SIG-M5 treated with dmso at 0.1 percent for 504 hours (cell line): Measurements from ENCODE around the gene HLA-F.

ENCODE experiments used
- DNase-seq: peaks from one replicate; lab custom pipeline; 2025; ENCODE audit not compliant: unreplicated experiment; lab: John Stamatoyannopoulos, UW

The HLA-F gene

GRCh38 chr6:29742127-29742526 is 18.9 kb downstream of the HLA-F start:
- no peak for DNase-seq

GRCh38 chr6:29743025-29743424 is 19.8 kb downstream of the HLA-F start:
- DNase-seq, result no peak

- DNase-seq, result no peak
These were observed 20.3 kb downstream of the HLA-F start for GRCh38 chr6:29743568-29743967.

GRCh38 chr6:29744131-29744530 is 20.9 kb downstream of the HLA-F start:
- DNase-seq, result no peak

- no peak for DNase-seq
These were observed 21.4 kb downstream of the HLA-F start for GRCh38 chr6:29744621-29745020.

- DNase-seq, result no peak
These were observed 22.2 kb downstream of the HLA-F start for GRCh38 chr6:29745386-29745785.

- no peak for DNase-seq
These were observed 22.7 kb downstream of the HLA-F start for GRCh38 chr6:29745855-29746449.

GRCh38 chr6:29746846-29747687 is 23.8 kb downstream of the HLA-F start:
- no peak for DNase-seq

GRCh38 chr6:29747688-29748250 is 24.5 kb downstream of the HLA-F start:
- no peak for DNase-seq

- DNase-seq, result peak; percentile 80
These were observed 25.4 kb downstream of the HLA-F start for GRCh38 chr6:29748391-29749307.

- DNase-seq, result no peak
These were observed 26.1 kb downstream of the HLA-F start for GRCh38 chr6:29749308-29749662.

- DNase-seq, result no peak
These were observed 26.4 kb downstream of the HLA-F start for GRCh38 chr6:29749668-29750067.

- DNase-seq, result no peak
These were observed 27.5 kb downstream of the HLA-F start for GRCh38 chr6:29750709-29751108.

- DNase-seq, result no peak
These were observed 28.2 kb downstream of the HLA-F start for GRCh38 chr6:29751480-29751879.

GRCh38 chr6:29752451-29753308 is 29.4 kb downstream of the HLA-F start:
- peak; percentile 80 for DNase-seq

- no peak for DNase-seq
These were observed 30.0 kb downstream of the HLA-F start for GRCh38 chr6:29753309-29753644.

- no peak for DNase-seq
These were observed 32.1 kb downstream of the HLA-F start for GRCh38 chr6:29755295-29755871.

- no peak for DNase-seq
These were observed 34.0 kb downstream of the HLA-F start for GRCh38 chr6:29757282-29757681.

GRCh38 chr6:29757701-29758293 is 34.6 kb downstream of the HLA-F start:
- DNase-seq, result no peak

- no peak for DNase-seq
These were observed 35.5 kb downstream of the HLA-F start for GRCh38 chr6:29758761-29759160.
